Cardiac fibroblast (primary cell): ENCODE results near the gene ALDH3B2.
"Not testable (repeated sequence)": the region's sequence is repeated elsewhere in the genome, so short reads cannot be mapped to it uniquely, and the experiment has no call there.

ENCODE experiments used
- DNase-seq, 2 donors: peaks; one replicate each; pipeline versions ENCODE4 v3.0.0 to v3.0.0-alpha.2; 2010; ENCODE audit warnings: low read depth in 2 of 2
- H3K4me3 ChIP-seq, 2 donors: replicated peaks in 1 of 2; 1 replicate in 1 of 2; 2 replicates in 1 of 2; pipeline ENCODE4 v1.5.1; 2011; ENCODE audit warnings: low read depth in 2 of 2, low read length in 2 of 2, mild to moderate bottlenecking in 2 of 2, moderate library complexity in 1 of 2
- CTCF ChIP-seq: IDR thresholded peaks from one replicate; pipeline ENCODE4 v1.5.1; 2011; ENCODE audit warnings: low read depth, mild to moderate bottlenecking, low read length, inconsistent platforms

The ALDH3B2 gene

GRCh38 chr11:67619683-67620618 lies 54.5 kb downstream of the ALDH3B2 start:
- DNase-seq, H3K4me3 ChIP-seq: not testable (repeated sequence)

- not testable (repeated sequence) for DNase-seq
These were observed 55.3 kb downstream of the ALDH3B2 start for GRCh38 chr11:67618901-67619659.

GRCh38 chr11:67617243-67617953 lies 57.0 kb downstream of the ALDH3B2 start:
- H3K4me3 ChIP-seq, result no peak overlapping the region
- no peak for DNase-seq
- no peak for TF ChIP-seq CTCF

More at GRCh38 chr11:67618901-67619659, 55.3 kb downstream of the ALDH3B2 start:
- H3K4me3 ChIP-seq, result not testable (repeated sequence)

- DNase-seq, result no peak
- TF ChIP-seq CTCF, result no peak
- H3K4me3 ChIP-seq, result no peak overlapping the region
These were observed 57.8 kb downstream of the ALDH3B2 start for GRCh38 chr11:67616431-67617242.

- no peak overlapping the region for H3K4me3 ChIP-seq
- DNase-seq, result no peak
- TF ChIP-seq CTCF, result no peak
These were observed 58.5 kb downstream of the ALDH3B2 start for GRCh38 chr11:67615728-67616430.

- peak; percentile 69 for TF ChIP-seq CTCF
- H3K4me3 ChIP-seq, result no peak overlapping the region
These were observed 59.4 kb downstream of the ALDH3B2 start for GRCh38 chr11:67614730-67615714.

More at GRCh38 chr11:67614730-67615714, 59.4 kb downstream of the ALDH3B2 start:
- peak; percentile 14 to 15 for DNase-seq
